Thyroid gland (tissue), 4 donors: ENCODE data around the gene KRTAP12-2. TPM values are rescaled to one million over a fixed set of nuclear protein-coding genes. Genes with fewer than 3 reads are reported as not detected.
"Not testable (repeated sequence)": the region's sequence is repeated elsewhere in the genome, so short reads cannot be mapped to it uniquely, and the experiment has no call there.

ENCODE experiments used
- DNase-seq, 2 donors: peaks; one replicate each; pipeline ENCODE4 v3.0.0-alpha.2; 2019
- H3K27ac ChIP-seq, 3 donors: fragments of 200-600 bp; sonication (generic); 1 replicate in 2 of 3; 2 replicates in 1 of 3; pipeline ENCODE4 v1.5.1; 2016 to 2019; ENCODE audit warnings: mild to moderate bottlenecking in 1 of 3, moderate library complexity in 1 of 3
- H3K27me3 ChIP-seq: fragments of 200-600 bp; sonication (generic); one replicate; pipeline ENCODE4 v1.5.1; 2019
- H3K36me3 ChIP-seq, 2 donors: fragments of 200-600 bp; sonication (generic); one replicate each; pipeline ENCODE4 v1.5.1; 2016 to 2019
- H3K4me1 ChIP-seq, 2 donors: fragments of 200-600 bp; sonication (generic); one replicate each; pipeline ENCODE4 v1.5.1; 2017 to 2019
- H3K4me3 ChIP-seq, 3 donors: fragments of 200-600 bp; sonication (generic); replicated peaks in 1 of 3; 1 replicate in 2 of 3; 2 replicates in 1 of 3; pipeline ENCODE4 v1.5.1; 2016; ENCODE audit warnings: mild to moderate bottlenecking in 1 of 3
- H3K9me3 ChIP-seq: fragments of 200-600 bp; sonication (generic); one replicate; pipeline ENCODE4 v1.5.1; 2017
- POLR2A ChIP-seq, 2 donors: fragments of 450-650 bp; IDR thresholded peaks; one replicate each; pipeline ENCODE4 v1.6.1; 2017; ENCODE audit warnings: antibody characterized with exemption in 2 of 2, mild to moderate bottlenecking in 2 of 2, moderate library complexity in 1 of 2
- WGBS, 2 donors: methylation state at CpG; one replicate each; pipeline ENCODE4 v1.1.5; 2017; 5-methylcytosine and 5-hydroxymethylcytosine counted together
- intact Hi-C: fragments of 100-400 bp; cut with DNase I; formaldehyde crosslinking; loops from one replicate; pipeline ENCODE4 v1.15.1; 2023
- total RNA-seq, 4 donors: library from RNA; depleted of rRNA; stranded (reverse); fragments of >200 nt; gene quantifications; one replicate each; pipeline ENCODE4 v1.2.3, GENCODE V29; 2016
- TF ChIP-seq, protein P1 (sequence below), 6 experiments: fragments of 200-600 bp in 3 of 6; fragments of 450-650 bp in 3 of 6; sonication (generic) in 3 of 6; IDR thresholded peaks; one replicate each; pipeline ENCODE4 v1.5.1; 2016 to 2019; ENCODE audit warnings: antibody characterized with exemption in 6 of 6, mild to moderate bottlenecking in 2 of 6, inconsistent platforms in 1 of 6, moderate library complexity in 1 of 6

Gene KRTAP12-2
- total RNA-seq, 4 donors from 2014 or later, result 0.89 TPM; not detected in 3

DNA sequence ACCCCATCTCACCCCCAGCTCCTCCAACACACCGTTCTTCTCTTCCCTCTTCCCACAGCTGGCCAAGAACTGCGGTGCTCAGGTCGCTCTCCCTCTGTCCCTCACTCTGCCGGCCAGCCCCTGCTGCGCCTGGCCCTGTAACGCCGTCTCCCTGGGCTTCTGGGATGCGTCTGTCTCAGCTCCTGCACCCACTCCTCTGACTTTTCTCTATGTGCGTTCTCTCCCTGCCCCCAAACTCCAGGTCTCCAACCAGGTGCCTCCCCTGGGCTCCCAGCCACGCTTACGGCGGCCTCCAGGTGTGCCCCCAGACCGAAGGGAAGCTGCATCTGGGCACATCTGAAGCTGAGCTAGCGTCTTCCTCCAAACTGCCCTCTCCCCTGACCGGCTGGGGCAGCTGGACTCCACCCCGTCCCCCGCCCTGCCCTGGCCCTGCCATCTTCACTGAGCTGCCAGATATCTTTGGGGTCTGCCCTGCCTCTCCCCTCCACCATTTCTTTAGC, 32.8 kb upstream of the KRTAP12-2 start:
- Histone ChIP-seq H3K27ac (no peak overlapping the region), H3K4me1 (no peaks in the 10 kb centered on the region), H3K4me3 (no peak overlapping the region), H3K36me3 (no peaks in the 10 kb centered on the region), H3K9me3 (no peaks in the 10 kb centered on the region), H3K27me3 (no peaks in the 10 kb centered on the region)
- intact Hi-C loops, result no loop called here
- TF ChIP-seq POLR2A (IDR thresholded peaks at IDR 0.05), result no peak
- TF ChIP-seq, protein P1, sequence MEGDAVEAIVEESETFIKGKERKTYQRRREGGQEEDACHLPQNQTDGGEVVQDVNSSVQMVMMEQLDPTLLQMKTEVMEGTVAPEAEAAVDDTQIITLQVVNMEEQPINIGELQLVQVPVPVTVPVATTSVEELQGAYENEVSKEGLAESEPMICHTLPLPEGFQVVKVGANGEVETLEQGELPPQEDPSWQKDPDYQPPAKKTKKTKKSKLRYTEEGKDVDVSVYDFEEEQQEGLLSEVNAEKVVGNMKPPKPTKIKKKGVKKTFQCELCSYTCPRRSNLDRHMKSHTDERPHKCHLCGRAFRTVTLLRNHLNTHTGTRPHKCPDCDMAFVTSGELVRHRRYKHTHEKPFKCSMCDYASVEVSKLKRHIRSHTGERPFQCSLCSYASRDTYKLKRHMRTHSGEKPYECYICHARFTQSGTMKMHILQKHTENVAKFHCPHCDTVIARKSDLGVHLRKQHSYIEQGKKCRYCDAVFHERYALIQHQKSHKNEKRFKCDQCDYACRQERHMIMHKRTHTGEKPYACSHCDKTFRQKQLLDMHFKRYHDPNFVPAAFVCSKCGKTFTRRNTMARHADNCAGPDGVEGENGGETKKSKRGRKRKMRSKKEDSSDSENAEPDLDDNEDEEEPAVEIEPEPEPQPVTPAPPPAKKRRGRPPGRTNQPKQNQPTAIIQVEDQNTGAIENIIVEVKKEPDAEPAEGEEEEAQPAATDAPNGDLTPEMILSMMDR (IDR thresholded peaks at IDR 0.05), result no peak
- no peak for DNase-seq
- 79% methylated on average over 17 of the region's 17 CpGs for WGBS, 2 donors

DNA sequence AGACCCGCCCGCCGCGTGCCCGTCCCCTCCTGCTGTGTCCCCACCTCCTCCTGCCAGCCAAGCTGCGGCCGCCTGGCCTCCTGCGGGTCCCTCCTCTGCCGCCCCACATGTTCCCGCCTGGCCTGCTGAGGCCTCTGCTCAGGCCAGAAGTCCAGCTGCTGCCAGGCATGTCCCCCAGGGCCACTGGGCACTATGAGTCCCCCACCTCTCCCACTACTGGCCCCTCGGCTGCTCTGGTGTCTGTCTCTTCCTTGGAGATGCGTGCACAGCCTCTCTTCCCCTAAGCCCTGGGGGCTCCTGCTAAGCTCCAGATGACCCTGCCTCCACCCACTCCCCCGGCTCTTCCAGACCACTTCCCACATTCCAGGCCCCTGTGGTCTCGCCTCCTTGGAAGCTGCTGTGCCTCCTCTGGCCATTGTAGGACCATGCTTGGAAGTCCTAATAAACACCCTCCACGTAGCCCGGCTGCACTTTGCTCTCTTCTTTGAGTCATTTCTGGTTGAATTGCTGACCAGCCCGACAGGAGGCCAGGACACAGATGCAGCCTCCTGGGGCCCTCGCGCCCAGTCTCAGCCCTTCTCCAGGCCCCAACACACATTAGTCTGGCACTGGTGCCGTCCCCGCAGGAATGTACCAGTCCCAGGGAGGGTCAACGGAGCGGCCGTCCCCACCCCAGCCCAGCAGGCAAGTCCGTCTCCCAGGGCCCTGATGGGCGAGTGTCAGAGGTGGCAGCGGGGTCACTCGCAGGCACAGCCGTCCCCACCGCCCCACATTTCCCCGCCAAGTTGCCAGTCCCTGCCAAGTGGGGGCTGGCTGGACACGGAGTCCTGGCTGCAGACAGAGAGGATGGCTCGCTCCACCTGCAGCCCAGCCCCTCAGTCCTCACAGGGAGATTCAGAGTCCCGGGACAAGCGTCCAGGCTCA, 31.3 kb upstream of the KRTAP12-2 start:
- Histone ChIP-seq H3K4me1 (no peaks in the 10 kb centered on the region), H3K9me3 (no peaks in the 10 kb centered on the region), H3K4me3 (no peak overlapping the region), H3K36me3 (no peaks in the 10 kb centered on the region), H3K27me3 (no peaks in the 10 kb centered on the region), H3K27ac (no peak overlapping the region)
- DNase-seq, result no peak
- intact Hi-C loops, result no loop called here
- TF ChIP-seq, protein P1 (IDR thresholded peaks at IDR 0.05), result no peak
- no peak for TF ChIP-seq POLR2A (IDR thresholded peaks at IDR 0.05)
- WGBS, 2 donors, result 56 to 59% methylated on average over 23 to 33 of the region's 35 CpGs

DNA sequence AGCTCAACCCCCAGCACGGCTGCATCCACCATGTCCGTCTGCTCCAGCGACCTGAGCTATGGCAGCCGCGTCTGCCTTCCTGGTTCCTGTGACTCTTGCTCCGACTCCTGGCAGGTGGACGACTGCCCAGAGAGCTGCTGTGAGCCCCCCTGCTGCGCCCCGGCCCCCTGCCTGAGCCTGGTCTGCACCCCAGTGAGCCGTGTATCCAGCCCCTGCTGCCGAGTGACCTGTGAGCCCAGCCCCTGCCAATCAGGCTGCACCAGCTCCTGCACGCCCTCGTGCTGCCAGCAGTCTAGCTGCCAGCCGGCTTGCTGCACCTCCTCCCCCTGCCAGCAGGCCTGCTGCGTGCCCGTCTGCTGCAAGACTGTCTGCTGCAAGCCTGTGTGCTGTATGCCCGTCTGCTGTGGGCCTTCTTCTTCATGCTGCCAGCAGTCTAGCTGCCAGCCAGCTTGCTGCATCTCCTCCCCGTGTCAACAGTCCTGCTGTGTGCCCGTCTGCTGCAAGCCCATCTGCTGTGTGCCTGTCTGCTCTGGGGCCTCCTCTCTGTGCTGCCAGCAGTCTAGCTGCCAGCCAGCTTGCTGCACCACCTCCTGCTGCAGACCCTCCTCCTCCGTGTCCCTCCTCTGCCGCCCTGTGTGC, 30.6 kb upstream of the KRTAP12-2 start, which contains the start of gene KRTAP10-12:
Gene KRTAP10-12 (plus strand): TSS at position 1 of the 639 bp plus-strand sequence. CDS start 30 bp downstream, at position 31.
- H3K4me3 ChIP-seq, H3K9me3 ChIP-seq, DNase-seq, H3K27ac ChIP-seq, H3K27me3 ChIP-seq, H3K4me1 ChIP-seq, intact Hi-C loops, H3K36me3 ChIP-seq: not testable (repeated sequence)
- 69 to 73% methylated on average over 13 to 15 of the region's 21 CpGs for WGBS, 2 donors

DNA sequence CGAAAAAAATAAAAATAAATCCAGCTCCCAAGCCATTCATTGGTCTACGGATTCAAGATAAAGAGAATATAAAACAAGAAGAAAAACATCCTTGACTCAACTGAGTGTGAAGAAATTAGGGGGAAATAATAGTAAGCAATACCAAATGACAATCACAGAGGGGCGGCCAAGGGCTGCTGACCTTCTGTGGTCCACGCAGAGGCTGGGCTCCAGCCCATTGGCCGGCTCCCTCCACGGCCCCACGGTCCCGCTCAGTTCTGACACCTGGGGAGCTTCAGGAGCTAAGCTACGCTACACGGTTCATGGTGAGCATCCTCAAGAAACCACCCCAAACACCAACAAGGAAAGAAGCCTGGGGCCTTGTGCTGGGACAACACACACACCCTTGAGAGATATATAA, 29.8 kb upstream of the KRTAP12-2 start:
- intact Hi-C loops, result no loop called here

DNA sequence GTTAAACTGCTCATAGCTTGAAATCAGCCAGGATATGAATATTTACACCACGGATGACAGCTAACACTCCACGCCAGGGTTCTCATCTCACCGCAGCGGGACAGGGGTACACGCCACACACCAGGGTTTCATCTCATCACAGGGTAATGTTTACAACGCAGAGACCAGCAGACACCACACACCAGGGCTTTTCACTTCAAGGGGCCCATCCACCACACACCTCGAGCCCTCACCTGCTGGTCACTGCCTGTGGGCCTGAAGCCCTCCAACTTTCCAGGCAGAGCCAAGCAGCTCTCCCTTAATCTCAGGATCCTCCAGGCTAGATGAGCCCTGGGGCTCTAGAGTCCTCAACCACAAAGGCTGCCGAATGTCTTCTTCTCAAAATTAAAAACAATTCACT, 28.9 kb upstream of the KRTAP12-2 start:
- Histone ChIP-seq H3K4me1 (no peaks in the 10 kb centered on the region), H3K36me3 (no peaks in the 10 kb centered on the region), H3K9me3 (no peaks in the 10 kb centered on the region), H3K27ac (no peak overlapping the region), H3K4me3 (no peak overlapping the region), H3K27me3 (no peaks in the 10 kb centered on the region)
- intact Hi-C loops, result no loop called here
- no peak for DNase-seq
- TF ChIP-seq, protein P1 (IDR thresholded peaks at IDR 0.05), result no peak
- TF ChIP-seq POLR2A (IDR thresholded peaks at IDR 0.05), result no peak
- WGBS, 2 donors, result 84 to 93% methylated on average over 8 of the region's 8 CpGs

More for the DNA sequence above, 29.8 kb upstream of the KRTAP12-2 start:
- no peaks in the 10 kb centered on the region for H3K36me3 ChIP-seq
- no peak for DNase-seq
- no peak for TF ChIP-seq POLR2A (IDR thresholded peaks at IDR 0.05)
- TF ChIP-seq, protein P1 (IDR thresholded peaks at IDR 0.05), result no peak
- no peaks in the 10 kb centered on the region for H3K27me3 ChIP-seq
- 75 to 78% methylated on average over 10 of the region's 10 CpGs for WGBS, 2 donors
- H3K4me1 ChIP-seq, result no peaks in the 10 kb centered on the region
- H3K4me3 ChIP-seq, result no peak overlapping the region
- H3K9me3 ChIP-seq, result no peaks in the 10 kb centered on the region
- H3K27ac ChIP-seq, result no peak overlapping the region
